GM23338 (cell line): Measurements from ENCODE around the gene PDXK. TPM values are rescaled to one million over a fixed set of nuclear protein-coding genes. Genes with fewer than 3 reads are reported as not detected.

Source experiments
- ATAC-seq: fragments of 200-7000 bp; cut with Tn5 transposase; 3 replicates; pipeline ENCODE4 v1.9.1; 2020
- DNase-seq: peaks from one replicate; pipeline ENCODE4 v3.0.0-alpha.2; 2015; ENCODE audit warnings: low spot score
- H2AFZ ChIP-seq: fragments of 200-600 bp; sonication (generic); 2 replicates; pipeline ENCODE4 v1.8.0; 2016; ENCODE audit warnings: antibody characterized with exemption, mild to moderate bottlenecking, moderate library complexity
- H3F3A ChIP-seq: fragments of 200-600 bp; sonication (generic); replicated peaks from 2 replicates; pipeline ENCODE4 v1.8.0; 2017; ENCODE audit warnings: antibody characterized with exemption, mixed run types, low read depth
- H3K27ac ChIP-seq: fragments of 200-600 bp; sonication (generic); 2 replicates; pipeline ENCODE4 v1.6.1; 2016; ENCODE audit warnings: low read depth
- H3K27me3 ChIP-seq: fragments of 200-600 bp; sonication (generic); 2 replicates; pipeline ENCODE4 v1.8.0; 2016; ENCODE audit warnings: mild to moderate bottlenecking, mixed run types, moderate library complexity; ENCODE audit not compliant: insufficient read depth
- H3K36me3 ChIP-seq: fragments of 200-600 bp; sonication (generic); 2 replicates; pipeline ENCODE4 v1.8.0; 2016; ENCODE audit warnings: mild to moderate bottlenecking; ENCODE audit not compliant: insufficient read depth
- H3K4me1 ChIP-seq: fragments of 200-600 bp; sonication (generic); 2 replicates; pipeline ENCODE4 v1.8.0; 2016; ENCODE audit warnings: mild to moderate bottlenecking, moderate library complexity; ENCODE audit not compliant: insufficient read depth
- H3K4me2 ChIP-seq: fragments of 200-600 bp; sonication (generic); 2 replicates; pipeline ENCODE4 v1.7.1; 2017; ENCODE audit warnings: mixed run types
- H3K4me3 ChIP-seq: fragments of 200-600 bp; sonication (generic); 2 replicates; pipeline ENCODE4 v1.6.1; 2016; ENCODE audit warnings: mixed run types
- H3K79me2 ChIP-seq: fragments of 200-600 bp; sonication (generic); replicated peaks from 2 replicates; pipeline ENCODE4 v1.8.0; 2017; ENCODE audit warnings: mild to moderate bottlenecking; ENCODE audit not compliant: insufficient read depth
- H3K9me2 ChIP-seq: fragments of 200-600 bp; sonication (generic); 2 replicates; pipeline ENCODE4 v1.8.0; 2017; ENCODE audit not compliant: insufficient read depth
- H4K20me1 ChIP-seq: fragments of 200-600 bp; sonication (generic); replicated peaks from 2 replicates; pipeline ENCODE4 v1.8.0; 2017; ENCODE audit warnings: mild to moderate bottlenecking; ENCODE audit not compliant: insufficient read depth
- H3K27ac Mint-ChIP-seq: 2 replicates; pipeline ENCODE4 v1.8.0; 2020; ENCODE audit warnings: inconsistent platforms, mild to moderate bottlenecking, moderate library complexity, mixed read lengths
- H3K27me3 Mint-ChIP-seq: 3 replicates; pipeline ENCODE4 v1.8.0; 2022; ENCODE audit warnings: low read depth, mild to moderate bottlenecking, moderate library complexity, mixed read lengths, inconsistent platforms; ENCODE audit not compliant: insufficient read depth, poor library complexity
- H3K36me3 Mint-ChIP-seq: 3 replicates; pipeline ENCODE4 v1.8.0; 2021; ENCODE audit warnings: low read depth, mild to moderate bottlenecking, inconsistent platforms, moderate library complexity, mixed read lengths
- H3K4me1 Mint-ChIP-seq: 3 replicates; pipeline ENCODE4 v1.8.0; 2020; ENCODE audit warnings: mild to moderate bottlenecking, inconsistent platforms, mixed read lengths
- H3K4me3 Mint-ChIP-seq: 3 replicates; pipeline ENCODE4 v1.8.0; 2021; ENCODE audit warnings: moderate library complexity, mild to moderate bottlenecking, inconsistent platforms, mixed read lengths
- H3K9me3 Mint-ChIP-seq: 3 replicates; pipeline ENCODE4 v1.8.0; 2020; ENCODE audit warnings: moderate library complexity, mild to moderate bottlenecking, inconsistent platforms, mixed read lengths
- CREB1 ChIP-seq: fragments of 250-450 bp; sonication (Bioruptor Pico); IDR thresholded peaks from 2 replicates; pipeline ENCODE4 v1.5.0; 2020; ENCODE audit warnings: low read depth, mild to moderate bottlenecking, moderate library complexity
- EZH2 ChIP-seq: fragments of 200-600 bp; sonication (generic); IDR thresholded peaks from one replicate; pipeline ENCODE4 v1.8.0; 2017; ENCODE audit warnings: antibody characterized with exemption, mild to moderate bottlenecking, low read depth; ENCODE audit not compliant: unreplicated experiment
- NANOG ChIP-seq: IDR thresholded peaks from 2 replicates; pipeline ENCODE4 v1.6.1; 2016; ENCODE audit warnings: antibody characterized with exemption, borderline replicate concordance
- POLR2AphosphoS5 ChIP-seq: IDR thresholded peaks from 2 replicates; pipeline ENCODE4 v1.6.1; 2016; ENCODE audit warnings: antibody characterized with exemption, low read depth
- STAT1 ChIP-seq: IDR thresholded peaks from one replicate; pipeline ENCODE4 v1.6.1; 2016; ENCODE audit warnings: antibody characterized with exemption; ENCODE audit not compliant: unreplicated experiment
- ZNF331 ChIP-seq: fragments of 250-450 bp; sonication (Bioruptor Pico); IDR thresholded peaks from 2 replicates; pipeline ENCODE4 v1.5.0; 2020; ENCODE audit warnings: low read depth, mild to moderate bottlenecking, moderate library complexity
- polyA plus RNA-seq: library from polyadenylated mRNA; unstranded; fragments of >200 nt; fragmentation: Nextera tagmentation; extraction: Ambion mirVana; gene quantifications from 2 replicates; pipeline ENCODE4 v1.2.1, GENCODE V29; 2016
- total RNA-seq: library from RNA; depleted of rRNA; stranded (reverse); fragments of >200 nt; shearing (Covaris generic); gene quantifications from 2 replicates; pipeline ENCODE4 v1.2.3, GENCODE V29; 2014

PDXK gene
- total and polyA plus RNA-seq, 2 experiments from 2014 or later: 53.2 to 66.3 TPM

- TF ChIP-seq NANOG (no peak), STAT1 (no peak)
These were observed 20.9 kb downstream of the PDXK start (continued) for GRCh38 chr21:43739621-43740435.

GRCh38 chr21:43740497-43741156 is 21.7 kb downstream of the PDXK start:
- peaks cover 15% of the 10 kb centered on the region for H3K4me1 Mint-ChIP-seq
- H3K36me3 Mint-ChIP-seq: peaks cover 18% of the 10 kb centered on the region
- peaks cover 20% of the 10 kb centered on the region for H3K27me3 Mint-ChIP-seq
- ATAC-seq: peak; percentile 77
- Histone ChIP-seq H3K4me2 (no peak overlapping the region), H3K27me3 (no peaks in the 10 kb centered on the region), H3F3A (peaks cover 10% of the 10 kb centered on the region), H3K9me2 (no peaks in the 10 kb centered on the region), H3K36me3 (no peaks in the 10 kb centered on the region), H3K4me1 (0 out of 2 replicates have a peak, but pooled peaks cover 3% of the 10 kb centered on the region), H3K79me2 (no peaks in the 10 kb centered on the region), H3K27ac (peak overlapping the region; percentile 63), H2AFZ (no peak overlapping the region), H4K20me1 (no peaks in the 10 kb centered on the region; the same call in 1 of the 2 replicates), H3K4me3 (no peak overlapping the region)
- peak overlapping the region; percentile 84 for H3K27ac Mint-ChIP-seq
- H3K9me3 Mint-ChIP-seq: no peaks in the 10 kb centered on the region
- TF ChIP-seq CREB1 (CRISPR knock-in tag): peak; percentile 30; the same call in 1 of the 2 replicates
- no peak for TF ChIP-seq POLR2AphosphoS5
- DNase-seq: peak; percentile 81
- peak overlapping the region; percentile 44; the same call in 2 of the 3 replicates for H3K4me3 Mint-ChIP-seq

GRCh38 chr21:43741423-43742096 is 22.6 kb downstream of the PDXK start:
- peaks cover 4% of the 10 kb centered on the region; the same call in 1 of the 2 replicates for H4K20me1 ChIP-seq
- TF ChIP-seq ZNF331 (CRISPR knock-in tag) (no peak), EZH2 (no peak)
- H3F3A ChIP-seq: peaks cover 10% of the 10 kb centered on the region
- DNase-seq (peak; percentile 51), ATAC-seq (peak; percentile 17; the same call in 2 of the 3 replicates)
- H3K9me2 ChIP-seq: no peaks in the 10 kb centered on the region
- no peak overlapping the region for H2AFZ ChIP-seq
- H3K27ac Mint-ChIP-seq: no peak overlapping the region
- 0 out of 2 replicates have a peak overlapping the region, but pooled peaks have one; percentile 50 for H3K27ac ChIP-seq
- H3K36me3 Mint-ChIP-seq: peaks cover 18% of the 10 kb centered on the region
- H3K4me2 ChIP-seq: no peak overlapping the region
- H3K27me3 Mint-ChIP-seq: peaks cover 20% of the 10 kb centered on the region
- H3K36me3 ChIP-seq: no peaks in the 10 kb centered on the region
- H3K4me3 Mint-ChIP-seq: no peak overlapping the region
- no peaks in the 10 kb centered on the region for H3K9me3 Mint-ChIP-seq
- H3K27me3 ChIP-seq: no peaks in the 10 kb centered on the region
- 0 out of 2 replicates have a peak, but pooled peaks cover 3% of the 10 kb centered on the region for H3K4me1 ChIP-seq
- peaks cover 15% of the 10 kb centered on the region for H3K4me1 Mint-ChIP-seq
- H3K79me2 ChIP-seq: no peaks in the 10 kb centered on the region
- no peak overlapping the region for H3K4me3 ChIP-seq
